ENCODE data around the gene C1R.

Gene C1R

GRCh38 chr12:7075939-7076338 is 16.3 kb downstream of the C1R start:
- DNase-seq (ENCODE audit: insufficient read length, low spot score) (no peak), FAIRE-seq (no peak)
- TF ChIP-seq TAF1 (IDR thresholded peaks at IDR 0.05; ENCODE audit: low read depth, low read length) (no peak), POLR2AphosphoS5 (IDR thresholded peaks at IDR 0.05; ENCODE audit: low read depth, low read length) (no peak), POU2F2 (IDR thresholded peaks at IDR 0.05; ENCODE audit: low read depth, low read length) (no peak), POLR2A (IDR thresholded peaks at IDR 0.05; ENCODE audit: low read depth, low read length) (no peak), SPI1 (IDR thresholded peaks at IDR 0.05; ENCODE audit: low read depth, low read length) (no peak), PAX5 (IDR thresholded peaks at IDR 0.05; ENCODE audit: insufficient read depth, low read length, severe bottlenecking) (no peak)

GRCh38 chr12:7075518-7075917 is 16.7 kb downstream of the C1R start:
- DNase-seq (ENCODE audit: insufficient read length, low spot score), result no peak
- no peak for TF ChIP-seq TAF1 (IDR thresholded peaks at IDR 0.05; ENCODE audit: low read depth, low read length)
- no peak for TF ChIP-seq POLR2AphosphoS5 (IDR thresholded peaks at IDR 0.05; ENCODE audit: low read depth, low read length)
- no peak for TF ChIP-seq PAX5 (IDR thresholded peaks at IDR 0.05; ENCODE audit: insufficient read depth, low read length, severe bottlenecking)
- no peak for TF ChIP-seq POU2F2 (IDR thresholded peaks at IDR 0.05; ENCODE audit: low read depth, low read length)
- no peak for TF ChIP-seq SPI1 (IDR thresholded peaks at IDR 0.05; ENCODE audit: low read depth, low read length)
- no peak for TF ChIP-seq POLR2A (IDR thresholded peaks at IDR 0.05; ENCODE audit: low read depth, low read length)
- no peak for FAIRE-seq

GRCh38 chr12:7073946-7074345 is 18.3 kb downstream of the C1R start:
- DNase-seq (ENCODE audit: insufficient read length, low spot score) (no peak), FAIRE-seq (no peak)
- TF ChIP-seq SPI1 (IDR thresholded peaks at IDR 0.05; ENCODE audit: low read depth, low read length) (no peak), POLR2A (IDR thresholded peaks at IDR 0.05; ENCODE audit: low read depth, low read length) (no peak), POU2F2 (IDR thresholded peaks at IDR 0.05; ENCODE audit: low read depth, low read length) (no peak), POLR2AphosphoS5 (IDR thresholded peaks at IDR 0.05; ENCODE audit: low read depth, low read length) (no peak), TAF1 (IDR thresholded peaks at IDR 0.05; ENCODE audit: low read depth, low read length) (no peak), PAX5 (IDR thresholded peaks at IDR 0.05; ENCODE audit: insufficient read depth, low read length, severe bottlenecking) (no peak)

- no peak for DNase-seq (ENCODE audit: insufficient read length, low spot score)
- FAIRE-seq, result peak; percentile 28
- TF ChIP-seq POLR2AphosphoS5 (IDR thresholded peaks at IDR 0.05; ENCODE audit: low read depth, low read length) (no peak), TAF1 (IDR thresholded peaks at IDR 0.05; ENCODE audit: low read depth, low read length) (no peak), PAX5 (IDR thresholded peaks at IDR 0.05; ENCODE audit: insufficient read depth, low read length, severe bottlenecking) (no peak), POU2F2 (IDR thresholded peaks at IDR 0.05; ENCODE audit: low read depth, low read length) (no peak), POLR2A (IDR thresholded peaks at IDR 0.05; ENCODE audit: low read depth, low read length) (no peak), SPI1 (IDR thresholded peaks at IDR 0.05; ENCODE audit: low read depth, low read length) (no peak)
Observed at GRCh38 chr12:7072554-7072953, 19.7 kb downstream of the C1R start.

GRCh38 chr12:7072035-7072434 is 20.2 kb downstream of the C1R start:
- DNase-seq (ENCODE audit: insufficient read length, low spot score), result no peak
- no peak for TF ChIP-seq TAF1 (IDR thresholded peaks at IDR 0.05; ENCODE audit: low read depth, low read length)
- no peak for TF ChIP-seq SPI1 (IDR thresholded peaks at IDR 0.05; ENCODE audit: low read depth, low read length)
- TF ChIP-seq POLR2A (IDR thresholded peaks at IDR 0.05; ENCODE audit: low read depth, low read length), result no peak
- no peak for TF ChIP-seq PAX5 (IDR thresholded peaks at IDR 0.05; ENCODE audit: insufficient read depth, low read length, severe bottlenecking)
- TF ChIP-seq POU2F2 (IDR thresholded peaks at IDR 0.05; ENCODE audit: low read depth, low read length), result no peak
- no peak for TF ChIP-seq POLR2AphosphoS5 (IDR thresholded peaks at IDR 0.05; ENCODE audit: low read depth, low read length)
- no peak for FAIRE-seq

- FAIRE-seq (no peak), DNase-seq (ENCODE audit: insufficient read length, low spot score) (no peak)
- TF ChIP-seq POLR2A (IDR thresholded peaks at IDR 0.05; ENCODE audit: low read depth, low read length), result no peak
- no peak for TF ChIP-seq POLR2AphosphoS5 (IDR thresholded peaks at IDR 0.05; ENCODE audit: low read depth, low read length)
Observed at GRCh38 chr12:7069386-7069785, 22.9 kb downstream of the C1R start.

- FAIRE-seq (no peak), DNase-seq (ENCODE audit: insufficient read length, low spot score) (no peak)
- no peak for TF ChIP-seq POLR2AphosphoS5 (IDR thresholded peaks at IDR 0.05; ENCODE audit: low read depth, low read length)
- no peak for TF ChIP-seq SPI1 (IDR thresholded peaks at IDR 0.05; ENCODE audit: low read depth, low read length)
- TF ChIP-seq TAF1 (IDR thresholded peaks at IDR 0.05; ENCODE audit: low read depth, low read length), result no peak
- TF ChIP-seq POU2F2 (IDR thresholded peaks at IDR 0.05; ENCODE audit: low read depth, low read length), result no peak
- TF ChIP-seq PAX5 (IDR thresholded peaks at IDR 0.05; ENCODE audit: insufficient read depth, low read length, severe bottlenecking), result no peak
- no peak for TF ChIP-seq POLR2A (IDR thresholded peaks at IDR 0.05; ENCODE audit: low read depth, low read length)
Observed at GRCh38 chr12:7068994-7069346, 23.3 kb downstream of the C1R start.

GRCh38 chr12:7068240-7068993 is 23.8 kb downstream of the C1R start:
- no peak for TF ChIP-seq TAF1 (IDR thresholded peaks at IDR 0.05; ENCODE audit: low read depth, low read length)
- no peak for TF ChIP-seq POLR2A (IDR thresholded peaks at IDR 0.05; ENCODE audit: low read depth, low read length)
- no peak for TF ChIP-seq POU2F2 (IDR thresholded peaks at IDR 0.05; ENCODE audit: low read depth, low read length)
- DNase-seq (ENCODE audit: insufficient read length, low spot score), result no peak
- FAIRE-seq, result no peak

GRCh38 chr12:7067096-7067495 is 25.1 kb downstream of the C1R start:
- no peak for FAIRE-seq
- TF ChIP-seq POLR2A (IDR thresholded peaks at IDR 0.05; ENCODE audit: low read depth, low read length) (no peak), POU2F2 (IDR thresholded peaks at IDR 0.05; ENCODE audit: low read depth, low read length) (no peak), POLR2AphosphoS5 (IDR thresholded peaks at IDR 0.05; ENCODE audit: low read depth, low read length) (no peak), PAX5 (IDR thresholded peaks at IDR 0.05; ENCODE audit: insufficient read depth, low read length, severe bottlenecking) (no peak), TAF1 (IDR thresholded peaks at IDR 0.05; ENCODE audit: low read depth, low read length) (no peak), SPI1 (IDR thresholded peaks at IDR 0.05; ENCODE audit: low read depth, low read length) (no peak)

GRCh38 chr12:7066596-7066995 is 25.6 kb downstream of the C1R start:
- DNase-seq (ENCODE audit: insufficient read length, low spot score) (no peak), FAIRE-seq (no peak)
- TF ChIP-seq POLR2A (IDR thresholded peaks at IDR 0.05; ENCODE audit: low read depth, low read length) (no peak), POU2F2 (IDR thresholded peaks at IDR 0.05; ENCODE audit: low read depth, low read length) (no peak), TAF1 (IDR thresholded peaks at IDR 0.05; ENCODE audit: low read depth, low read length) (no peak), SPI1 (IDR thresholded peaks at IDR 0.05; ENCODE audit: low read depth, low read length) (no peak), PAX5 (IDR thresholded peaks at IDR 0.05; ENCODE audit: insufficient read depth, low read length, severe bottlenecking) (no peak), POLR2AphosphoS5 (IDR thresholded peaks at IDR 0.05; ENCODE audit: low read depth, low read length) (no peak)

More at GRCh38 chr12:7067096-7067495, 25.1 kb downstream of the C1R start:
- no peak for DNase-seq (ENCODE audit: insufficient read length, low spot score)
